ENCODE data around the gene NUDCD3.

- TF ChIP-seq JUND (IDR thresholded peaks at IDR 0.05), result no peak
- TF ChIP-seq EZH2 (IDR thresholded peaks at IDR 0.05), result no peak
- no peak for TF ChIP-seq CTCF (IDR thresholded peaks at IDR 0.05 in 2 of 3, conservative IDR thresholded peaks at IDR 0.05 in 1 of 3; ENCODE audit: borderline replicate concordance in 1 of 3, insufficient read depth in 1 of 3, low read depth in 2 of 3, low read length in 2 of 3)
- no peak for TF ChIP-seq POLR2AphosphoS5 (IDR thresholded peaks at IDR 0.05; ENCODE audit: low read depth, low read length)
- no peak for TF ChIP-seq YY1 (IDR thresholded peaks at IDR 0.05; ENCODE audit: extremely low read depth, insufficient replicate concordance, low read depth, low read length)
- TF ChIP-seq EGR1 (IDR thresholded peaks at IDR 0.05; ENCODE audit: low read depth), result no peak
- no peak for TF ChIP-seq REST (IDR thresholded peaks at IDR 0.05; ENCODE audit: low read depth)
- TF ChIP-seq POLR2A (IDR thresholded peaks at IDR 0.05; ENCODE audit: borderline replicate concordance, extremely low read depth, insufficient read depth, insufficient read length), result no peak
- TF ChIP-seq FOSL1 (IDR thresholded peaks at IDR 0.05; ENCODE audit: low read depth), result no peak
- no peak for TF ChIP-seq TCF7L2 (IDR thresholded peaks at IDR 0.05; ENCODE audit: borderline replicate concordance, extremely low read depth, insufficient read depth, insufficient read length)
- no peak for TF ChIP-seq EZH2phosphoT487 (IDR thresholded peaks at IDR 0.05; ENCODE audit: borderline replicate concordance)
These were observed 26.7 kb upstream of the NUDCD3 start for GRCh38 chr7:44517175-44517574.
